Osteoblast (primary cell): ENCODE measurements around the gene RABGAP1. TPM values are rescaled to one million over a fixed set of nuclear protein-coding genes. Genes with fewer than 3 reads are reported as not detected.

Source experiments
- DNase-seq: peaks from one replicate; pipeline ENCODE4 v3.0.0; 2011; ENCODE audit warnings: low spot score, mixed read lengths; ENCODE audit not compliant: insufficient read length; ENCODE audit errors: missing footprints
- H2AFZ ChIP-seq: 2 replicates; pipeline ENCODE4 v1.6.0; 2011; ENCODE audit warnings: mild to moderate bottlenecking, low read length
- H3K27ac ChIP-seq: 2 replicates; pipeline ENCODE4 v1.5.1; 2011; ENCODE audit warnings: mild to moderate bottlenecking, low read depth, low read length, moderate library complexity
- H3K27me3 ChIP-seq: 2 replicates; pipeline ENCODE4 v1.6.0; 2012; ENCODE audit warnings: mild to moderate bottlenecking, control low read depth, inconsistent platforms, low read length, moderate library complexity; ENCODE audit not compliant: insufficient read depth
- H3K36me3 ChIP-seq: 2 replicates; pipeline ENCODE4 v1.5.1; 2011; ENCODE audit warnings: mild to moderate bottlenecking, low read length, control low read depth, moderate library complexity; ENCODE audit not compliant: insufficient read depth
- H3K4me1 ChIP-seq: 2 replicates; pipeline ENCODE4 v1.5.1; 2011; ENCODE audit warnings: mild to moderate bottlenecking, low read length, control low read depth, moderate library complexity; ENCODE audit not compliant: insufficient read depth
- H3K4me2 ChIP-seq: 2 replicates; pipeline ENCODE4 v1.6.0; 2011; ENCODE audit warnings: mild to moderate bottlenecking, low read length; ENCODE audit not compliant: insufficient read depth
- H3K4me3 ChIP-seq: fragments of 200-600 bp; sonication (generic); 3 replicates; pipeline ENCODE4 v1.5.1; 2012; ENCODE audit warnings: mild to moderate bottlenecking, low read length, inconsistent platforms; ENCODE audit not compliant: insufficient read depth
- H3K79me2 ChIP-seq: 2 replicates; pipeline ENCODE4 v1.6.0; 2012; ENCODE audit warnings: mild to moderate bottlenecking, low read length, control low read depth, inconsistent platforms; ENCODE audit not compliant: insufficient read depth
- H3K9me3 ChIP-seq: 2 replicates; pipeline ENCODE4 v1.5.1; 2011; ENCODE audit warnings: low read depth, low read length, control low read depth
- H4K20me1 ChIP-seq: 2 replicates; pipeline ENCODE4 v1.6.0; 2012; ENCODE audit warnings: mild to moderate bottlenecking, low read length, control low read depth; ENCODE audit not compliant: insufficient read depth
- CTCF ChIP-seq: IDR thresholded peaks from 2 replicates; pipeline ENCODE4 v1.5.1; 2011; ENCODE audit warnings: mild to moderate bottlenecking, low read depth, low read length, moderate library complexity; ENCODE audit errors: extremely low read depth
- total RNA-seq: library from RNA; depleted of rRNA; stranded (reverse); fragments of >200 nt; gene quantifications from 2 replicates; pipeline ENCODE4 v1.2.3, GENCODE V29; 2012

Gene RABGAP1
- total RNA-seq, 1 donor: 49.2 TPM

GRCh38 chr9:123099042-123099441 is 158.2 kb downstream of the RABGAP1 start:
- H3K27me3 ChIP-seq: no peaks in the 10 kb centered on the region
- no peak overlapping the region for H3K4me3 ChIP-seq
- TF ChIP-seq CTCF: no peak
- no peak overlapping the region for H2AFZ ChIP-seq
- DNase-seq: no peak
- no peak overlapping the region for H3K4me2 ChIP-seq
- H3K27ac ChIP-seq: no peak overlapping the region
- no peaks in the 10 kb centered on the region for H3K4me1 ChIP-seq
- H4K20me1 ChIP-seq: no peaks in the 10 kb centered on the region
- H3K36me3 ChIP-seq: peaks cover 51% of the 10 kb centered on the region
- H3K9me3 ChIP-seq: no peaks in the 10 kb centered on the region
- H3K79me2 ChIP-seq: no peaks in the 10 kb centered on the region

GRCh38 chr9:123099548-123099947 is 158.7 kb downstream of the RABGAP1 start:
- no peak for TF ChIP-seq CTCF
- H3K36me3 ChIP-seq: peaks cover 55% of the 10 kb centered on the region
- no peaks in the 10 kb centered on the region for H3K9me3 ChIP-seq
- no peaks in the 10 kb centered on the region for H4K20me1 ChIP-seq
- H3K27me3 ChIP-seq: no peaks in the 10 kb centered on the region
- no peak overlapping the region for H2AFZ ChIP-seq
- H3K4me3 ChIP-seq: no peak overlapping the region
- H3K4me1 ChIP-seq: no peaks in the 10 kb centered on the region
- H3K4me2 ChIP-seq: no peak overlapping the region
- H3K79me2 ChIP-seq: no peaks in the 10 kb centered on the region
- H3K27ac ChIP-seq: no peak overlapping the region
- DNase-seq: no peak

GRCh38 chr9:123102375-123103113 is 161.7 kb downstream of the RABGAP1 start:
- Histone ChIP-seq H3K27ac (no peak overlapping the region), H3K4me1 (no peaks in the 10 kb centered on the region), H3K4me2 (no peak overlapping the region), H3K9me3 (no peaks in the 10 kb centered on the region), H3K36me3 (peaks cover 48% of the 10 kb centered on the region), H2AFZ (no peak overlapping the region), H4K20me1 (peaks cover 4% of the 10 kb centered on the region), H3K4me3 (no peak overlapping the region), H3K79me2 (no peaks in the 10 kb centered on the region), H3K27me3 (no peaks in the 10 kb centered on the region)
- peak; percentile 30 for TF ChIP-seq CTCF
- DNase-seq: no peak

GRCh38 chr9:123104807-123105206 is 164.0 kb downstream of the RABGAP1 start:
- Histone ChIP-seq H3K36me3 (peaks cover 43% of the 10 kb centered on the region), H3K27me3 (no peaks in the 10 kb centered on the region), H2AFZ (no peak overlapping the region), H3K79me2 (no peaks in the 10 kb centered on the region), H3K4me1 (no peaks in the 10 kb centered on the region), H3K4me2 (no peak overlapping the region), H3K4me3 (no peak overlapping the region), H3K9me3 (no peaks in the 10 kb centered on the region), H3K27ac (no peak overlapping the region), H4K20me1 (peaks cover 4% of the 10 kb centered on the region)
- no peak for TF ChIP-seq CTCF
- DNase-seq: no peak
